GM19023 (cell line): ENCODE results near the gene KYAT1.
"Not testable (repeated sequence)": the region's sequence is repeated elsewhere in the genome, so short reads cannot be mapped to it uniquely, and the experiment has no call there.

ENCODE experiments used
- ATAC-seq: cut with Tn5 transposase; IDR thresholded peaks from one replicate; pipeline ENCODE4 v1.9.1; 2021; ENCODE audit warnings: mild to moderate bottlenecking, moderate library complexity; ENCODE audit not compliant: unreplicated experiment

KYAT1 gene

DNA sequence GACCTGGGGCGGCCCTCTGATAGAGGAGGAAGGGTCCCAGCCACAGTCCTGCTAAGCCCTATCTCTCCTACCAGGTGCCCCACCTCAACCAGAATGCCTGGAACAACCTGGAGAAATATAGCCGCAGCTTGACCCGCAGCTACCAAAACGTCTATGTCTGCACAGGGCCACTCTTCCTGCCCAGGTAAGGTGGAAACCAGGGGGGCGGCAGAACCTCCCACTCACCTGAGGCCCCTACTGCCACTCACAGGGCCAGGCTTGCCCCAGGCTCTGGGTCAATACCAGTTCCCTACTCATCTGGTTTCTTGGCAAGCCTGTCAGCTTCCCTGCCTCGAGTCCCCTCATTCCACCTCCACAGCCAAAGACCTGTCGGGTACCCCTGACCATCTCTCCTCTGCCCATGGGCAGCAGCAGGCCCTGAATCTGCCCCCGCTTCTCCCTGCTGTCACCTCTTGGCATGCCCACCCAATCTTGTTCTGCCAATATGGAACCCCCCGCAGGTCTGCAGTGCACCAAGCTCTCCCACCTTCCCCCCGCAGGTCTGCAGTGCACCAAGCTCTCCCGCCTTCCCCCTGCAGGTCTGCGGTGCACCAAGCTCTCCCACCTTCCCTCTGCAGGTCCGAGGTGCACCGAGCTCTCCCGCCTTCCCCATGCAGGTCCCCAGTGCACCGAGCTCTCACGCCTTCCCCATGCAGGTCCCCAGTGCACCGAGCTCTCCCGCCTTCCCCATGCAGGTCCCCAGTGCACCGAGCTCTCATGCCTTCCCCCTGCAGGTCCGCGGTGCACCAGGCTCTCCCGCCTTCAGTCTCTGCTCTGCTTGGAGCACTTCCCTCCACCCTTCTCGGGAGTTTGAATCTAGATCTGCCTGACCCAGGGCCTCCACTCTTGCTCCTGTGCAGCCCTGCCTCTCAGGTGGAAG is 60.8 kb downstream of the KYAT1 start:
- no peak for ATAC-seq

DNA sequence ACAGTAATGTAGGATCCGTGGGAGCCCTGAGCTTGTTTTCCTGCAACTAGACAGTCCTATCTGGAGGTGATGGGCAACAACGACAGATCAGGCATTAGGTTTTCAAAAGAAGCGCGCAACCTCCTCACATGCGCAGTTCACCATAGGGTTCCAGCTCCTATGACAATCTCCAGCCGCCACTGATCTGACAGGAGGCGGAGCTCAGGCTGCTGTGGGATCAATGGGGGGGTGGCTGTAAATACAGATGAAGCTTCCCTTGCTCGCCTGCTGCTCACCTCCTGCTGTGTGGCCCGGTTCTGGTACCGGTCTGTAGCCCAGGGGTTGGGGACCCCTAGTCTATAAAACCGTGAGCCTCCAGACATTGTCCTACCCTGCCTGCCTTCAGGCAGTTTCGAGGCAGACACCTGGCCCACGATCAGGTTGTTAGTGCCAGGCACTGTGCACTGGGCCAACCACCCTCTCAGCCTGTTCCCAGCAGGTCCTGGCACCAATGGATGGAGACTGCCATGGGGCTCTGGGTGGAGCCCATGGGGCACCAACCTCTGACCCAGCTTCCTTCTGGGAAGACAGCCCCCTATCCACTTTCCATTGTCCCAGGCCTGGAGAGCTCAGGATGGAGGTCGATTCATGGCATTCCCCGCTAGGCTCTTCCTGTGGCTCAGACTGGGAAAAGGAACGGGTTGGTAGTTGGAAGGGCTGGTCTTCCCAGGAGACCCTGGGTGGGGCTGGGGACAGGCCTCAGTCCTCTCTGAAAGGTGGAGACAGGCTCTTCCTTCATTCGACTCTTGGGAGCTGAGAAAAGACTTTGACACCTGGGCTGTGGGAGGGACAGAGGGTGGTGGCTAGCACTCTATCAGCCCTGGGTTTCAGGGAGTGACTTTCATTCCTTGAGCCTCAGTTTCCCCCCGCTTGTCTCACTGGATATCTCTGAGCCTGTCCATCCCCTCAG is 61.8 kb downstream of the KYAT1 start:
- ATAC-seq: no peak

DNA sequence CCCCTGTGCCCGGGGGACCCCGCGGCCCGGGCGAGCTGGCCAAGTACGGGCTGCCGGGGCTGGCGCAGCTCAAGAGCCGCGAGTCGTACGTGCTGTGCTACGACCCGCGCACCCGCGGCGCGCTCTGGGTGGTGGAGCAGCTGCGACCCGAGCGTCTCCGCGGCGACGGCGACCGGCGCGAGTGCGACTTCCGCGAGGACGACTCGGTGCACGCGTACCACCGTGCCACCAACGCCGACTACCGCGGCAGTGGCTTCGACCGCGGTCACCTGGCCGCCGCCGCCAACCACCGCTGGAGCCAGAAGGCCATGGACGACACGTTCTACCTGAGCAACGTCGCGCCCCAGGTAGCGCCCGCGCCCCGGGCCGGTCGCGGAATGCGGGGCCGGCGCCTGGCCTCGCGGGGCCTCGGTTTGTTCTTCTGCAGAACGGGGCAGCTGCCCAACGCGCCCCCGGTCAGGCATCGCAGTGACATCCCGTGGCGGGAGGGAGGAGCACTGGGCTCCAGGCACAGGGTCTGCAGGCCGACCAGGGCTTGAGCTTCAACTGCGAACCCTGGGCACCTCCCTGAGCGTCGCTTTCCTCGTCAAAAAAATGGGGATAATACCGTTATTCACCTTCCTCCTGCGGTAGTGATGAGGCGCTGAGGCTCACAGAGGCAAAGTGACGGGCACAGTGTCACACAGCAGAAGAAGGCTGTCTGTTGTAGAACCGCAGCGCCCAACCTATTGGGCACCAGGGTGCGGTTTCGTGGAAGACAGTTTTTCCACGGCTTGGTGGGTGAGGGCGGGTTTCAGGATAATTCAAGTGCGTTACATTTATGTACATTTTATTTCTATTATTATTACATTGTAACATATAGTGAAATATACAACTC is 62.7 kb downstream of the KYAT1 start:
- ATAC-seq: peak; percentile 19

DNA sequence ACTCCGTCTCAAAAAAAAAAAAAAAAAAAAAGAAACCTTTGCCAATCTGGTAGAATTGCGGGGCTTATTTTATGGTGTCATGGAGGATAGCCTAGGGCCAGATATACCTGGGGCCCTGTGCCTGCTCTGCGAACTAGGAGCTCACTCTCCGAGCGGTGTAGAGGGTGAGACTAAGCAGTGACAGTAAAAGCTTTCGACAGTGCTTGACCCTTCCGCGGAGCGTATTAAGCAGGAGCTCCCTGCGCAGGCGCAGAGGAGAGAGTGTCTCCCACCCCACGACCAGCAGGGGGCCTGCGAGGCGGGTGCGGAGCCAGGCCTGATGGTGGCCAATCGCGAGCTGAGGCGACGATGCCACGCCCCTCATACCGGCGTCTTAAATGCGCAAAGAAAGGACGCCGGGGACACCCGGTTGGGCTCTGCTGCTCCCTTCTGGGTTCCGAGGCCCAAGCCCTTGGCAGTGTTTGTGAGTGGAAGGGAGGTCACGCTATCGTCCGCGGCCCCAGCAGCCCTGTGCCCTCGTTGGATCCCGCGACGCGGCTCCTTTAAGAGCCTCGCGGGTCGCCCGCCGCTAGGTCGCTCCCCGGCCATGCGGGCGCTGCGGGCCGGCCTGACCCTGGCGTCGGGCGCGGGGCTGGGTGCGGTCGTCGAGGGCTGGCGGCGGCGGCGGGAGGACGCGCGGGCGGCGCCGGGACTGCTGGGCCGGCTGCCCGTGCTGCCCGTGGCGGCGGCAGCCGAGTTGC is 63.5 kb downstream of the KYAT1 start, which contains the start of gene ENDOG:
TSS of gene ENDOG (plus strand) at position 402 of the 740 bp plus-strand sequence. CDS start at position 587, 185 bp downstream.
- ATAC-seq: peak; percentile 87

DNA sequence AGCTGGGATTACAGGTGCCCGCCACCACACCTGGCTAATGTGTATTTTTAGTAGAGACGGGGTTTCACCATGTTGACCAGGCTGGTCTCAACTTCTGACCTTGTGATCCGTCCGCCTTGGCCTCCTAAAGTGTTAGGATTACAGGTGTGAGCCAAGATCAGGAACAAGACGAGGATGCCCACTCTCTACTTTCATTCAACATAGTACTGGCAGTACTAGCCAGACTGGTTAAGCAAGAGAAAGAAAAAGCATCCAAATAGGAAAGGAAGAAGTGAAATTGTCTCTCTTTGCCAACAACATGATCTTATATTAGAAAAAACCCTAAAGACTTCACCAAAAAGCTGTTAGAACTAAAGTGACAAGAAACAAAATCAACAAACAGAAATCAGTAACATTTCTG is 70.9 kb downstream of the KYAT1 start:
- no peak for ATAC-seq

DNA sequence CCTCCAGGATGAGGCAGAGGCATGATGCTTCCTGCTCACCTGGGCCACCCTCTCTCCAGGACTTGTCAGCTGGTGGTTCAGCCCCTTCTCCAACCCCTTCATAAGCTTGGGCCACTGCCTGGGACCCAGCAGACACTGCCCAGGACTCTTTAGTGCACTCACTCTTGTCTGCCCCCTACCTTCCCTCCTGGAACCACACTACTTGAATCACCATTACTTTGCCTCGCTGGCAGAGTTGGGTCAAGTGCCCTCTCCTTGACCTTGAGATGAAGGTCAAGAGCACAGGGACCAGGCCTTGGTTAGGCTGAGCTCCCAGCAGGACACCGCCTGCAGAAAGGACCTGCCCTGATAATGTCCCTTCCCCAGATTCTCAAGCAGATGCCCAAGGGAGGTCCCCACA is 71.9 kb downstream of the KYAT1 start:
- ATAC-seq: no peak

DNA sequence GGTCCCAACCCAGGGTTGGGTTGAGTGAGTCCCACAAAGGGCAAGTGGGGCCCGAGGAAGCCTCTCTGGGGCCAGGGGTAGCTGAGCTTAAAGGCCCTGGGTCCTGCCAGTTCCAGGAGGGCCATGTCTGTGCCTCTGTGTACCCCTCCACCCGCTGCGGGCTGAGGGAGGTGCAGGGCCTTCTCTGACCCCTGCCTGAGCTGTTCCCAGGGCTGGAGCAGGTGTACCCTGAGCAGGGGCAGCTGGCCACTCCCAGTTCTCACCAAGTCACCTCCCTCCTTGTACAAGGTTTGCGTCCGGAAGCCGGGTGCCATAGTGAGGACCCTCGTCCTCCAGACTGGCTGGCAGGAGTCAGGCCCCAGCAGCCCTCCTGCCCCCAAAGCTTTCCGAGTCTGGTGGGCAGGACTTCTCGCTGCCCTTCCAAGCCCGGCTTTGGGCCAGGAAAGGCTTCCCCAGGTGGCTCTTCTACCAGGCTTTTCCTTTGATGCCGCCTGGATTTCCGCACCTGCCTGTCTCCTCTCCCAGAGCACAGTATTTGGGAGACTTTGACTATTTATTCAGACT is 72.6 kb downstream of the KYAT1 start:
- no peak for ATAC-seq

DNA sequence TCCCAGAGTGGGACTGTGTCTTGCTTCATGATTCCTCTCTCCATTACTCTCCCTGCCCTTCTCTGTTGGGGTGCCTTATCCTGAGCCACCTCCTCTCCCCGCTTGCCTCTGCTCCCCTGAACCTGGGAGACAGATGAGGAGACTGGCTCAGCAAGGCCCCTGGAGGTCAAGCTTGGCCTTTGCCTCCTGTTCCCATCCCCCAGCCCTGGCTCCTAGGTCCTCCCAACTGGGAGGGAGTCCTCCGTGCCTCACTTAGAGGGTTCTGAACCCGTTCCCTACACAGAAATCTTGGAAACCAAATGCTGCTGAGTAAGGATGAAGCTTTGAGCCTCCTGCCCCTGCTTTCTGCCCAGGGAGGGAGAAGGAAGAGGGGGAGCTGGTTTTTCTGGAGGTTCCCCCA is 73.2 kb downstream of the KYAT1 start:
- ATAC-seq: no peak

DNA sequence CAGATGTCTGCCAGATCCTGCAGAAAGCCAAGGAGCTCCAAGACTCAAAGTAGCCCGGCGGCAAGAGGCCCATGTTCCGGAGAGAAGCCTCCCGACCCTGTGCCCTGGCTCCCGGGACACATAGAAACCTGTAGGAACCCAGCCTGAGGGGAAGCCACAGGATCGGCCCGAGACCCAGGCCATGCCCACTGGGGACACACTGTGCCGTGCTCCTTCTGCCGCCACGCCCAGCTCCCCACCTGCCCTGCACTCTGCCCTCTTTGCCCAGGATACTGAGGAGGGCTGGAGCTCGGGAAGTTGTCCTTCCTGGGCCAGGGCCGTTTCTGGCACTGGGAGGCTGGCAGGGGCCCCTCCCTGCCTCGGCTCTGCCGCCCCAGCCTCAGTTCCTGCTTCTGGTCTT is 73.9 kb downstream of the KYAT1 start:
- ATAC-seq: no peak

DNA sequence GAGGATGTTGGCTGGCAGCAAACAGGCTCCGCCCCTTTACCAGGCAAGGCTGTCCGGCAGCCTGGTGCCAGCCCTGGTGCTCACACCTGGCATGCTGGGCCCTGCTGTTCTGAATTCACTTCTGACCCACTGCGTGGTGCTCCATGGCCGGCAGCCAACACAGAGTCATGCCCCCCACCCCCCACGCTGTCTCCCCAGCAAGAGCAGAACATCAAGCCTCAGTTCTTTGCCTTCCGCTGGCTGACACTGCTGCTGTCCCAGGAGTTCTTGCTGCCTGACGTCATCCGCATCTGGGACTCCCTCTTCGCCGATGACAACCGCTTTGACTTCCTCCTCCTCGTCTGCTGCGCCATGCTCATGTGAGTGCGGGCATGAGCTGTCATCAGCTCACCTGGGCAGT is 76.1 kb downstream of the KYAT1 start:
- no peak for ATAC-seq

DNA sequence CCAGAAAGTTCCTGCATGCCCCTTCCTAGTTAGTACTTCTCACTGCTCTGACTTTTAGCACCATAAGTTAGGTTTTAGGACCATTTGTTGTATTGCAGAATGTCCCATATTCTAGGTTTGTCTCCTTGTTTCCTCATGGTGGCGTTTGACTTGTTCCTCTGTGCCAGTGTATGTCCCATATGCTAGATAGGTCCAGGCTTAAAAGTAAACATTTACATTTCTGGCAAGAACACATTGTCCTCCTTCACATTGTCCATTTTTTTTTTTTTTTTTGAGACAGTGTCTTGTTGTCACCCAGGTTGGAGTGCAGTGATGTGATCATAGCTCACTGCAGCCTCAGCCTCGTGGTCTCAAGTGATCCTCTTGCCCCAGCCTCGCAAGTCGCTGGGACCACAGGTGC is 79.3 kb downstream of the KYAT1 start:
- ATAC-seq: no peak

DNA sequence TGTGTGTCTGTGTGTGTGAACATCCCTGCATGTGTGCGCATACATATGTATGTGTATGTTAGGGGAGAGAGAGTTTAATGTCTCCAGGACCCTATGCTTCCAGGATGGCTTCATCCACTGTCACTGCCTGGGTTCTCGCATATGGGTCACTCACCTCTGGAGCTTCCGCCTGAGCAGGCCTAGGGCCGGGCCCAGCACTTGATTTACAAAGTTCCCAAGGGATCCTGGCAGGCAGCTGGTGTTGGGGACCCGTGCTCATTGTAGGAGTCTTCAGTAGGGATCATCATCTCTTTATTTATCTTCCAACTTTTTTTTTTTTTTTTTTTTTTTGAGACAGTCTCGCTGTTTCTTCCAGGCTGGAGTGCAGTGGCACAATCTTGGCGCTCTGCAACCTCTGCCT is 81.7 kb downstream of the KYAT1 start:
- no peak for ATAC-seq

DNA sequence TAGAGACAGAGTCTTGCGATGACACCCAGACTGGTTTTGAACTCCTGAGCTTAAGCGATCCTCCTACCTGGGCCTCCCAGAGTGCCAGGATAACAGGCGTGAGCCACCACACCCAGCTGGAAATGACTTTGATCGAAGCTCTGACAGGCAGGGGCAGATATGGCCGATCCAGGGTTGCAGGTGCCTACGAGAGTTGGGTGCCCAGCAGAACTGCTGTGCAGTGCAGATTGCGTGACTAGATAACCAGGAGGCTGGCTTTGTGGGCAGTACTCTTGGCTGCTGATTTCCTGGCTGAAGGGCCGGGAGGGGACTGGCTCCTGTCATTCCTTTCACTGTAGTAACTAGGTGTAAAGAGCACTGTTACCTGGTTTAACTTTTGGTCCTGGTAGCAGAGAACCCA is 82.9 kb downstream of the KYAT1 start:
- no peak for ATAC-seq

DNA sequence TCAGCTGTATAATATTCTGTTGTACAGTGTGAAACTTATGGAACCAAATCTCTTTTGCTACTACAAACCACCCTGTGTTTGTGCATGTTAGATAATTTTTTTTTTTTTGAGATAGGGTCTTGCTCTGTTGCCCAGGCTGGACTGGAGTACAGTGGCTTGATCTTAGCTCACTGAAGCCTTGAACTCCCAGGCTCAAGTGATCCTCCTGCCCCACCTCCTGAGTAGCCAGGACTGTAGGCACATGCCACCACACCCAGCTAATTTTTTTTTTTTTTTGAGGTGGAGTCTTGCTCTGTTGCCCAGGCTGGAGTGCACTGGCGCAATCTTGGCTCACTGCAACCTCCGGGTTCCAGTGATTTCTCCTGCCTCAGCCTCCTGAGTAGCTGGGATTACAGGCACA is 86.8 kb downstream of the KYAT1 start:
- not testable (repeated sequence) for ATAC-seq

DNA sequence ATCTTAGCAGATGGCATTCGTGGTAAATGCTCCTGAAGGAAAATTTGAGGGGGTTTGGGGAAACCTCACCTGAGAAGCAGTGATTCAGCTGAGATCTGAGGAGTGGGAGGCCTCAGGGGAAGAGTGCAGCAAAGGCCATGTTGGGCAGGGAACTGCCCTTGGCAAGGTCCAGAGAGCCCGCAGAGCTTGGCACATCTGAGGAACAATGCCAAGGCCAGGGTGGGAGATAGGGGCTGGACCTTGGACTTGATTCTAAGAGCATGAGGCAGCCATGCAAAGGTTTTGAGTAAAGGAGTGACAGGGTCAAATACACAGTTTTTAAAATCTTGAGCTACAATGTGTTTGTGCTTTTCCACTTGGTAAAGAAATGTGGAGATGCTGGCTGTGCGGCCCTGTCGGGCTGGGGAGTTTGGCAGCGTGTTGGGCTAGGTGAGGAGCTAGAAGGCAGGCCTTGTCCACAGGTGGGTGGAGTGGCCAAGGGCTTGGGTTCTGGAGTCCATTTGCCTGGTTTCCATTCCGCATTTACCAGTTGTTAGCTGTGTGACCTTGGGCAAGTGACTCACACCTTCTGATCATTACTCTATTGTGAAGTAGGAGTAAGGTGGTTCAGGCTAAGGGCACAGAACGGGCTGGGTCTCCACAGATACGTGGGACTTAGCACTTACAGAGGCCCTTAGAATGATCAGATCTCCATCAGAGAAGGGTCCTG is 88.6 kb downstream of the KYAT1 start:
- no peak for ATAC-seq

DNA sequence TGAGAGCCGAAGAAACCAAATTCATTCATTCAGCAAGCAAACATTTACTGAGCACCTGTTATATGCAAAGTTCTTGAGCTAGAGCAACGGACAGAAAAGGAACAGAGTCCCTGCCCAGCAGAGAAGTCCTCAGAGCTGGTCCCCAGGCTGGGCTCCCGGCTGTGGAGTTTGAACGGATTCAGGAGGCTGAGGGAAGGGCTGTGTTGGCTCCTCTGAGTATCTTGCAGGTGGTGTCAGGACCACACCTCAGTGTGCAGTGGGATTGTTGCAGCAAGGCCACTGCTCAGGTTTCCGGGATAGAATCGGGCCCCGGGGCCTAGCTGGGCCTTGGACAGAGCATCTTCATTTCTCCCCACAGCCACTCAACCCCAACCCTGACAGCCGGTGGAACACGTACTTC is 89.6 kb downstream of the KYAT1 start:
- ATAC-seq: no peak

DNA sequence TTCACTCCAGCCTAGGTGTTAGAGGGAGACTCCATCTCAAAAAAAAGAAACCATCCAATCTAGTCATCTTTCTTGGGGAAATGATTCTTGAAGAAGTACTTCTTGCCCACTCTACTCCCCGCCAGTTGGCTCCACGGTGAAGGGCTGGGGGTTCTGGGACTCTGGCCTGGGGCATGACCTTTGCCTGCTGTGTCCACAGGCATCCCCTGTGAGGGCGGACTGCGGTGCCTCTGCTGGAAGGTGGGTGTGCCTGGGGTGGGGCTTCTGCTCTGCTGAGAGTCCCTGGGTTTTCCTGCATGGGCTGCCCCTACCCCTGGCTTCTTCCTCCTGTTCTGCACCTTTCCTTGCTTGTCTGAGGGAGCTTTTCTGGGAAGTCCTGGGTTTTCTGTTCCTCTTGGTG is 91.2 kb downstream of the KYAT1 start:
- no peak for ATAC-seq

DNA sequence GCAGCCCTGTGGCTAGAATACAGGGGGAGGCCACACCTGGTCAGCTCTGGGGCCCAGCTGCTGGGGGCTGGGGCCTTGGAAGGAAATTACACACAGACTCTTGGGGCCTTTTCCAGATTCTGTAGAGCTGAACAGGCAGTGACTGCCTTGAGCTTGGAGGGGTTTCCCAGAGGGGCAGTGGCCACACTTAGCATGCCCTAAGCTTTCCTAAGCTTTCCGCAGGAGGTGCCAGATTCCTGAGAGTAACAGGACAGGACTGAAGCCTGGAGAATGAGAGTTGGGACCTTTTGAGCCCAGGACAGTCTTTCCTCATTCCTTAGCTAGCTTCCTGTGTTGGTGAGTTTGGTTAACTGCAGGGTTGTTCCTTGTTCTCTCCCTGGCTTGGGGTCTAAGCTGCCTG is 93.3 kb downstream of the KYAT1 start:
- ATAC-seq: no peak

DNA sequence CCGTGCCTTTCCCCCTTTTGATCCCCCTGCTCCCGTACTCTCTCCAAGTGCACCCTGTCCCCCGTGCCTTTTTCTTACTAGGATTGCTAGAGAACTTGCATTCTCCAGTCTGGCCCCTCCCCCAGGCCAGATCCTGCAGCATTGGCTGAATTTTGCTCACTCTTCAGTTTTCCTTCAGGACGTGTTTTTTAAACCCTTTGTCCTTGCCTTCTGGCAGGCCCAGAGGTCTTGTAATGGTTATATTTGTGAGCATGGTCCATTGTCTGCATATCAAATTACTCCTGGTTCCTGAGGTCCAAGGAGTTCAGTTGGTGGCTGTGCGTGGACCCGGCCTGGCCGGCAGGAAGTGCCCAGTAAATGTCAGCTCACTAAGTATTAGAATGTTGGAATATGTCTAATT is 94.1 kb downstream of the KYAT1 start:
- ATAC-seq: no peak
